HG03060 (cell line): Measurements from ENCODE around the gene ECHDC1.
A peak's percentile ranks its signal among the peaks of the same experiment; 100 is the strongest.

ENCODE experiments used
- ATAC-seq: cut with Tn5 transposase; IDR thresholded peaks from one replicate; pipeline ENCODE4 v1.9.1; 2021; ENCODE audit warnings: low read depth, moderate number of reproducible peaks; ENCODE audit not compliant: unreplicated experiment

ECHDC1 gene

GRCh38 chr6:127291495-127291894 is 51.9 kb downstream of the ECHDC1 start:
- ATAC-seq = peak; percentile 89

GRCh38 chr6:127290391-127291265 is 52.8 kb downstream of the ECHDC1 start:
- peak; percentile 1 for ATAC-seq

- ATAC-seq = no peak
These were observed 53.5 kb downstream of the ECHDC1 start for GRCh38 chr6:127289934-127290333.

GRCh38 chr6:127288705-127289104 is 54.7 kb downstream of the ECHDC1 start:
- ATAC-seq = no peak

- ATAC-seq = no peak
These were observed 61.2 kb downstream of the ECHDC1 start for GRCh38 chr6:127282184-127282583.

- no peak for ATAC-seq
These were observed 63.6 kb downstream of the ECHDC1 start for GRCh38 chr6:127279815-127280214.

GRCh38 chr6:127277878-127278843 is 65.2 kb downstream of the ECHDC1 start:
- ATAC-seq = no peak

GRCh38 chr6:127276331-127276730 is 67.1 kb downstream of the ECHDC1 start:
- no peak for ATAC-seq

GRCh38 chr6:127273499-127273898 is 69.9 kb downstream of the ECHDC1 start:
- no peak for ATAC-seq

GRCh38 chr6:127272576-127272975 is 70.8 kb downstream of the ECHDC1 start:
- ATAC-seq = no peak

GRCh38 chr6:127267646-127268625 is 75.5 kb downstream of the ECHDC1 start:
- no peak for ATAC-seq

- peak; percentile 39 for ATAC-seq
These were observed 76.3 kb downstream of the ECHDC1 start for GRCh38 chr6:127266892-127267645.

GRCh38 chr6:127266178-127266891 is 77.1 kb downstream of the ECHDC1 start, which contains the start of gene RNF146:
Gene RNF146 (plus strand): TSS chr6:127266864. CDS start chr6:127280339, 13,475 bp downstream.
- peak; percentile 81 for ATAC-seq

- no peak for ATAC-seq
These were observed 79.9 kb downstream of the ECHDC1 start for GRCh38 chr6:127263481-127263880.

GRCh38 chr6:127262896-127263295 is 80.5 kb downstream of the ECHDC1 start:
- ATAC-seq = no peak

GRCh38 chr6:127255286-127255685 is 88.1 kb downstream of the ECHDC1 start:
- no peak for ATAC-seq

GRCh38 chr6:127249621-127250020 is 93.8 kb downstream of the ECHDC1 start:
- no peak for ATAC-seq
